SK-N-SH (cell line): ENCODE results near the gene ZNF91. TPM values are rescaled to one million over a fixed set of nuclear protein-coding genes. Genes with fewer than 3 reads are reported as not detected.

Experiments used
- CTCF ChIA-PET: fragments of 300-600, 350-600 bp; formaldehyde crosslinking; extraction: SDS; loops from one replicate; lab custom pipeline; 2021; lab: Yijun Ruan, JAX
- POLR2A ChIA-PET: fragments of 350-600 bp; sonication (Branson Sonifier 250); formaldehyde crosslinking; extraction: SDS; loops from one replicate; lab custom pipeline; 2020; ENCODE audit warnings: antibody characterized with exemption, inconsistent platforms; lab: Yijun Ruan, JAX
- DNase-seq: peaks from one replicate; pipeline ENCODE4 v3.0.0; 2012
- H2AFZ ChIP-seq: fragments of 200-600 bp; sonication (generic); 2 replicates; pipeline ENCODE4 v1.8.1; 2016; ENCODE audit warnings: antibody characterized with exemption, mild to moderate bottlenecking, low read depth
- H3F3A ChIP-seq: fragments of 200-600 bp; sonication (generic); replicated peaks from 2 replicates; pipeline ENCODE3; 2016; ENCODE audit warnings: antibody characterized with exemption, mild to moderate bottlenecking; ENCODE audit not compliant: insufficient read depth
- H3K27ac ChIP-seq, 2 experiments: fragments of 200-500 bp in 1 of 2; fragments of 200-600 bp in 1 of 2; sonication (Bioruptor generic) in 1 of 2; sonication (generic), shearing (Covaris generic) in 1 of 2; 2 replicates each; pipeline versions ENCODE4 v1.5.1 to v1.6.1; 2014 to 2016; ENCODE audit warnings: low read depth in 2 of 2, inconsistent platforms in 1 of 2, low read length in 1 of 2, mild to moderate bottlenecking in 1 of 2, mixed read lengths in 1 of 2
- H3K27me3 ChIP-seq: fragments of 200-600 bp; sonication (generic), shearing (Covaris generic); 2 replicates; pipeline ENCODE4 v1.6.1; 2016; ENCODE audit warnings: mixed run types; ENCODE audit not compliant: insufficient read depth
- H3K36me3 ChIP-seq, 2 experiments: fragments of 200-500 bp in 1 of 2; fragments of 200-600 bp in 1 of 2; sonication (Bioruptor generic) in 1 of 2; sonication (generic) in 1 of 2; replicated peaks in 1 of 2; 2 replicates each; pipeline versions ENCODE3 to v1.5.1; 2014 to 2016; ENCODE audit warnings: low read length in 1 of 2, mild to moderate bottlenecking in 1 of 2; ENCODE audit not compliant: insufficient read depth in 2 of 2, control insufficient read depth in 1 of 2
- H3K4me1 ChIP-seq, 2 experiments: fragments of 200-500 bp in 1 of 2; fragments of 200-600 bp in 1 of 2; sonication (Bioruptor generic) in 1 of 2; sonication (generic), shearing (Covaris generic) in 1 of 2; 2 replicates each; pipeline versions ENCODE4 v1.5.1 to v1.6.1; 2014 to 2016; ENCODE audit warnings: low read depth in 1 of 2, low read length in 1 of 2, mixed run types in 1 of 2; ENCODE audit not compliant: insufficient read depth in 2 of 2, control insufficient read depth in 1 of 2
- H3K4me2 ChIP-seq: fragments of 200-600 bp; sonication (generic), shearing (Covaris generic); 2 replicates; pipeline ENCODE4 v1.6.1; 2017; ENCODE audit warnings: mixed run types
- H3K4me3 ChIP-seq, 2 experiments: fragments of 200-500 bp in 1 of 2; fragments of 200-600 bp in 1 of 2; sonication (Bioruptor generic) in 1 of 2; sonication (generic), shearing (Covaris generic) in 1 of 2; 2 replicates each; pipeline versions ENCODE4 v1.5.1 to v1.8.1; 2014 to 2016; ENCODE audit warnings: low read depth in 2 of 2, inconsistent platforms in 1 of 2, low read length in 1 of 2, mild to moderate bottlenecking in 1 of 2, mixed read lengths in 1 of 2, moderate library complexity in 1 of 2
- H3K79me2 ChIP-seq: fragments of 200-600 bp; sonication (generic); 2 replicates; pipeline ENCODE4 v1.8.1; 2017; ENCODE audit warnings: mild to moderate bottlenecking; ENCODE audit not compliant: insufficient read depth
- H3K9ac ChIP-seq: fragments of 200-600 bp; sonication (generic); 2 replicates; pipeline ENCODE4 v1.6.1; 2017; ENCODE audit warnings: mixed run types
- H3K9me2 ChIP-seq: fragments of 200-600 bp; sonication (generic); 2 replicates; pipeline ENCODE4 v1.6.1; 2017; ENCODE audit warnings: mixed run types
- H3K9me3 ChIP-seq: fragments of 200-600 bp; sonication (generic); 2 replicates; pipeline ENCODE4 v1.6.1; 2017; ENCODE audit warnings: mixed run types, mild to moderate bottlenecking, moderate library complexity
- H4K20me1 ChIP-seq: fragments of 200-600 bp; sonication (generic); 2 replicates; pipeline ENCODE4 v1.6.1; 2017; ENCODE audit warnings: mild to moderate bottlenecking, mixed run types; ENCODE audit not compliant: insufficient read depth
- CHD2 ChIP-seq: fragments of 150-350 bp; IDR thresholded peaks from 2 replicates; pipeline ENCODE4 v1.6.1; 2018; ENCODE audit warnings: low read length; ENCODE audit not compliant: partially characterized antibody
- ELF1 ChIP-seq: IDR thresholded peaks from 2 replicates; pipeline ENCODE4 v1.4.0; 2012
- EP300 ChIP-seq, 2 experiments: IDR thresholded peaks; 2 replicates each; pipeline versions ENCODE4 v1.4.0 to v1.6.1; 2012; ENCODE audit warnings: borderline replicate concordance in 1 of 2, low read depth in 1 of 2, low read length in 1 of 2
- FOXJ3 ChIP-seq: sonication (generic); formaldehyde crosslinking; IDR thresholded peaks from 2 replicates; pipeline ENCODE4 v1.5.1; 2020; ENCODE audit warnings: mild to moderate bottlenecking, missing genetic modification reagents
- GABPA ChIP-seq: IDR thresholded peaks from 2 replicates; pipeline ENCODE4 v1.4.0; 2012; ENCODE audit warnings: low read depth, mild to moderate bottlenecking
- IRF3 ChIP-seq: fragments of 150-350 bp; IDR thresholded peaks from 2 replicates; pipeline ENCODE4 v1.6.1; 2016; ENCODE audit warnings: mild to moderate bottlenecking, low read depth, low read length
- RFX5 ChIP-seq: IDR thresholded peaks from 2 replicates; pipeline ENCODE4 v1.6.1; 2012; ENCODE audit warnings: mild to moderate bottlenecking, improper control_type of control experiment, low read length
- SIN3A ChIP-seq: IDR thresholded peaks from 2 replicates; pipeline ENCODE4 v1.6.1; 2012; ENCODE audit warnings: low read depth, mild to moderate bottlenecking, low read length, moderate library complexity, borderline replicate concordance
- SMC3 ChIP-seq: IDR thresholded peaks from 2 replicates; pipeline ENCODE4 v1.6.1; 2012; ENCODE audit warnings: low read depth, low read length, improper control_type of control experiment
- TAF1 ChIP-seq: IDR thresholded peaks from 2 replicates; pipeline ENCODE4 v1.6.1; 2012; ENCODE audit warnings: low read depth, mild to moderate bottlenecking, low read length, moderate library complexity, borderline replicate concordance
- TEAD4 ChIP-seq: IDR thresholded peaks from 2 replicates; pipeline ENCODE4 v1.4.0; 2012; ENCODE audit warnings: mild to moderate bottlenecking, borderline replicate concordance; ENCODE audit not compliant: insufficient read depth
- USF1 ChIP-seq: IDR thresholded peaks from 2 replicates; pipeline ENCODE4 v1.4.0; 2012; ENCODE audit warnings: low read depth, borderline replicate concordance
- WGBS: methylation state at CpG from one replicate; pipeline ENCODE4 v1.1.6; 2017; ENCODE audit warnings: low lambda C conversion rate; 5-methylcytosine and 5-hydroxymethylcytosine counted together
- polyA plus RNA-seq, 3 experiments: library from polyadenylated mRNA; depleted of rRNA; stranded (reverse); fragments of >200 nt; gene quantifications; 2 replicates each; pipeline ENCODE4 v1.2.3, GENCODE V29; 2012
- TF ChIP-seq, protein P1 (sequence below): fragments of 150-350 bp; IDR thresholded peaks from 2 replicates; pipeline ENCODE4 v1.6.1; 2017; ENCODE audit warnings: antibody characterized with exemption, low read length, low read depth, borderline replicate concordance
- TF ChIP-seq, protein P2 (sequence below): IDR thresholded peaks from 2 replicates; pipeline ENCODE4 v1.4.0; 2012; ENCODE audit warnings: low read depth

Gene ZNF91
- polyA plus RNA-seq, 1 of the 3 experiments (the other 2 are of a cell fraction) = 11.8 TPM

DNA sequence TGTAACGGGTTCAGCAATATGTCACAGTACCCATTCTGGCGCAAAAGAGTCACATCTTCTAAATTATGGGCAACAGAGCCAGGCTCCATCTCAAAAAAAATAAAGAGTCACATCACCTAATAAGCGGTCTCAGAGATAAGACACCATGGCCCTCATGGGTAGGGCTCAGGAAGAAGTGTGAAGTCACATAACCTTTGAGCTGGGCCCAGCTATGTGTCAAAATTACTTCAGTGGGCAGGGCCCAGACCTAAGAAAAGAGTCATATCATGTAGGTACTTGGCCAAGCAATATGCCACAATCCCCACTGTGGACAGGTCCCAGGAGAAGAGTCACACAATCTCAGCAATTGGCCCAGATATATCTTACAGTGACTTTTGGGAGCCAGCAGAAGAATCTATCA is 11.4 kb upstream of the ZNF91 start:
- WGBS = 87% methylated on average over 3 of the region's 3 CpGs
- CTCF ChIA-PET = no interaction called here
- no peaks in the 10 kb centered on the region for H3K9me3 ChIP-seq
- no peak overlapping the region for H3K4me3 ChIP-seq
- TF ChIP-seq ELF1 = no peak
- TF ChIP-seq, protein P1, sequence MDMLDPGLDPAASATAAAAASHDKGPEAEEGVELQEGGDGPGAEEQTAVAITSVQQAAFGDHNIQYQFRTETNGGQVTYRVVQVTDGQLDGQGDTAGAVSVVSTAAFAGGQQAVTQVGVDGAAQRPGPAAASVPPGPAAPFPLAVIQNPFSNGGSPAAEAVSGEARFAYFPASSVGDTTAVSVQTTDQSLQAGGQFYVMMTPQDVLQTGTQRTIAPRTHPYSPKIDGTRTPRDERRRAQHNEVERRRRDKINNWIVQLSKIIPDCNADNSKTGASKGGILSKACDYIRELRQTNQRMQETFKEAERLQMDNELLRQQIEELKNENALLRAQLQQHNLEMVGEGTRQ = no peak
- no peak for TF ChIP-seq IRF3
- no peak for TF ChIP-seq RFX5
- no peak for TF ChIP-seq EP300 (IDR thresholded peaks at IDR 0.05; ENCODE audit: borderline replicate concordance in 1 of 2, low read depth in 1 of 2, low read length in 1 of 2)
- TF ChIP-seq SMC3 = no peak
- TF ChIP-seq, protein P2, sequence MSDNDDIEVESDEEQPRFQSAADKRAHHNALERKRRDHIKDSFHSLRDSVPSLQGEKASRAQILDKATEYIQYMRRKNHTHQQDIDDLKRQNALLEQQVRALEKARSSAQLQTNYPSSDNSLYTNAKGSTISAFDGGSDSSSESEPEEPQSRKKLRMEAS = no peak
- no peak for TF ChIP-seq CHD2
- no peak for TF ChIP-seq TAF1
- no peak for TF ChIP-seq USF1
- TF ChIP-seq GABPA = no peak
- TF ChIP-seq TEAD4 = no peak
- no peak for TF ChIP-seq SIN3A
- H2AFZ ChIP-seq = no peak overlapping the region
- no peaks in the 10 kb centered on the region for H3K27me3 ChIP-seq
- no peaks in the 10 kb centered on the region for H4K20me1 ChIP-seq
- H3F3A ChIP-seq = no peaks in the 10 kb centered on the region
- no peak overlapping the region for H3K9ac ChIP-seq
- H3K9me2 ChIP-seq = no peaks in the 10 kb centered on the region
- H3K27ac ChIP-seq = no peak overlapping the region
- DNase-seq = no peak
- peaks cover 0 to 4% of the 10 kb centered on the region in 2 experiments for H3K36me3 ChIP-seq
- H3K4me1 ChIP-seq = no peaks in the 10 kb centered on the region; a peak in 1 of 4 replicates
- H3K79me2 ChIP-seq = no peaks in the 10 kb centered on the region
- POLR2A ChIA-PET = no interaction called here
- H3K4me2 ChIP-seq = no peak overlapping the region

GRCh38 chr19:23406091-23406490 is 10.8 kb upstream of the ZNF91 start:
- Histone ChIP-seq H3K36me3 (peaks cover 0 to 4% of the 10 kb centered on the region in 2 experiments), H3K9me3 (no peaks in the 10 kb centered on the region), H3K9ac (no peak overlapping the region), H3K79me2 (no peaks in the 10 kb centered on the region), H3K27me3 (no peaks in the 10 kb centered on the region), H3K4me3 (no peak overlapping the region), H3K4me2 (no peak overlapping the region), H3K9me2 (no peaks in the 10 kb centered on the region), H2AFZ (no peak overlapping the region), H4K20me1 (no peaks in the 10 kb centered on the region), H3K27ac (no peak overlapping the region), H3K4me1 (no peaks in the 10 kb centered on the region; a peak in 1 of 4 replicates), H3F3A (no peaks in the 10 kb centered on the region)
- WGBS = 62% methylated on average over 2 of the region's 2 CpGs
- CTCF ChIA-PET = no interaction called here
- TF ChIP-seq, protein P1 = no peak
- TF ChIP-seq FOXJ3 = no peak
- TF ChIP-seq EP300 (IDR thresholded peaks at IDR 0.05; ENCODE audit: borderline replicate concordance in 1 of 2, low read depth in 1 of 2, low read length in 1 of 2) = no peak
- no peak for TF ChIP-seq CHD2
- no peak for DNase-seq
- POLR2A ChIA-PET = no interaction called here
